ENCODE measurements around the gene ZNF101. TPM values are rescaled to one million over a fixed set of nuclear protein-coding genes. Genes with fewer than 3 reads are reported as not detected.

ZNF101 gene
- total and polyA plus RNA-seq, 2 donors (not counting 1 experiment from before 2014, with no cell fraction given): 15.2 to 74.3 TPM

DNA sequence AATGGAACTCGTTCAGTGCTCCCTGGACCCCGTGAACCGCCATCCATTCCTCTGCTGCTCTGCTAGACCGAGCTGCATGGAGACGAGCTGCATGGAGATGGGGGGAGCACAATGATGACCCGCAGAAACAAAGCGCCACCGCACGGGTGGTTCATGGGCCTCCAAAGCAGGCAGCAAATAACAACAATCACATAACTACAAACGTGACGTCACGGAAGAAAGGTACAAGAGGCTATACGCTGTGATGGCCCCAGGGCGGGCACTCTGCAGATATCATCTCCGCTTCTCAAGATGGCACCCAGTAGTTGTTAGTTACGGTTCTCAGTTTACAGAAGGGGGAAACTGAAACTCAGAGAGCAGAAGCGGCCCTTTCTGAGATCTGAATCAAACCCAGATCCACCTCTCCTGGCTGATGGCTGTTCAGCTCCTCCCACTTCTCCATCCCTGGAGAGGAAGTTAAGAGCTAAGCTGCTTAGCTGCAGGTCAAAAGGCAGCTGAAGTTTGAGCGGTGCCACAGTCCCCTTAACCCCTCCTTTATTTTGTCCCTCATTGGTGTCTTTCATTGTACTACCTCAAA, 6.9 kb upstream of the ZNF101 start:
- H3K4me1 Mint-ChIP-seq: peaks cover 28% of the 10 kb centered on the region
- Histone ChIP-seq H3K9me3 (ENCODE audit: control extremely low read depth in 1 of 3, control insufficient read depth in 2 of 3, insufficient read depth in 1 of 3, low read length in 2 of 3) (peaks cover 0 to 10% (median 0%) of the 10 kb centered on the region in 3 donors), H3K4me1 (ENCODE audit: control insufficient read depth in 2 of 2, insufficient read depth in 2 of 2, low read length in 2 of 2) (peaks cover 29 to 44% of the 10 kb centered on the region in 2 donors), H3K9ac (ENCODE audit: low read length) (peak overlapping the region; percentile 74), H3K27me3 (replicated peaks in 1 of 4; ENCODE audit: control extremely low read depth in 1 of 4, control insufficient read depth in 3 of 4, insufficient read depth in 4 of 4, low read length in 3 of 4) (no peaks in the 10 kb centered on the region), H2AFZ (ENCODE audit: insufficient read depth, low read depth, low read length, poor library complexity, severe bottlenecking) (peak overlapping the region; percentile 63), H4K20me1 (ENCODE audit: control insufficient read depth, insufficient read depth, low read length, poor library complexity, severe bottlenecking) (peaks cover 5% of the 10 kb centered on the region), H3K4me3 (ENCODE audit: control extremely low read depth in 1 of 5, extremely low read depth in 1 of 5, insufficient read depth in 1 of 5, low read depth in 2 of 5, low read length in 4 of 5) (peak overlapping the region; percentile 75 to 88 (median 77)), H3K27ac (ENCODE audit: low read length in 2 of 2) (peak overlapping the region; percentile 77), H3K36me3 (replicated peaks in 1 of 2; ENCODE audit: control extremely low read depth in 1 of 2, control insufficient read depth in 1 of 2, extremely low read depth in 1 of 2, insufficient read depth in 2 of 2, low read length in 1 of 2) (peaks cover 0 to 35% of the 10 kb centered on the region in 2 experiments), H3K4me2 (replicated peaks; ENCODE audit: low read depth, low read length, poor library complexity, severe bottlenecking) (peak overlapping the region; percentile 86), H3K79me2 (ENCODE audit: control insufficient read depth, insufficient read depth, low read length) (peaks cover 58% of the 10 kb centered on the region)
- ChIA-PET POLR2A (interaction anchor here (0.6 to 2.9 kb wide), 6 partner anchors 9 to 204 kb away, joined by 3 to 22 read pairs (median 4); partner anchors contain the start of genes GMIP, NDUFA13, ZNF253 and ZNF506), CTCF (interaction anchor here (0.6 to 3.2 kb wide), 6 partner anchors 10 to 130 kb away, joined by 3 to 12 read pairs (median 4); partner anchors contain the start of gene GMIP)
- no peaks in the 10 kb centered on the region for H3K27me3 Mint-ChIP-seq
- H3K4me3 Mint-ChIP-seq: peak overlapping the region; percentile 93
- peak overlapping the region; percentile 97 for H3K27ac Mint-ChIP-seq
- DNase-seq (peak; percentile 84), ATAC-seq (ENCODE audit: low read depth) (peak; percentile 8)
- intact Hi-C loops (cut with micrococcal nuclease): loop anchor here (2.0 kb wide), 1 partner anchor 205 kb away; no protein-coding TSS in a partner anchor
- no peak for TF ChIP-seq EZH2 (IDR thresholded peaks at IDR 0.05; ENCODE audit: borderline replicate concordance, insufficient read depth, low read depth, low read length, poor library complexity, severe bottlenecking)
- TF ChIP-seq, protein P1, sequence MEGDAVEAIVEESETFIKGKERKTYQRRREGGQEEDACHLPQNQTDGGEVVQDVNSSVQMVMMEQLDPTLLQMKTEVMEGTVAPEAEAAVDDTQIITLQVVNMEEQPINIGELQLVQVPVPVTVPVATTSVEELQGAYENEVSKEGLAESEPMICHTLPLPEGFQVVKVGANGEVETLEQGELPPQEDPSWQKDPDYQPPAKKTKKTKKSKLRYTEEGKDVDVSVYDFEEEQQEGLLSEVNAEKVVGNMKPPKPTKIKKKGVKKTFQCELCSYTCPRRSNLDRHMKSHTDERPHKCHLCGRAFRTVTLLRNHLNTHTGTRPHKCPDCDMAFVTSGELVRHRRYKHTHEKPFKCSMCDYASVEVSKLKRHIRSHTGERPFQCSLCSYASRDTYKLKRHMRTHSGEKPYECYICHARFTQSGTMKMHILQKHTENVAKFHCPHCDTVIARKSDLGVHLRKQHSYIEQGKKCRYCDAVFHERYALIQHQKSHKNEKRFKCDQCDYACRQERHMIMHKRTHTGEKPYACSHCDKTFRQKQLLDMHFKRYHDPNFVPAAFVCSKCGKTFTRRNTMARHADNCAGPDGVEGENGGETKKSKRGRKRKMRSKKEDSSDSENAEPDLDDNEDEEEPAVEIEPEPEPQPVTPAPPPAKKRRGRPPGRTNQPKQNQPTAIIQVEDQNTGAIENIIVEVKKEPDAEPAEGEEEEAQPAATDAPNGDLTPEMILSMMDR (IDR thresholded peaks at IDR 0.05): no peak
- no peaks in the 10 kb centered on the region for H3K9me3 Mint-ChIP-seq (ENCODE audit: insufficient read depth)
- WGBS (ENCODE audit: insufficient coverage): 67% methylated on average over 6 of the region's 18 CpGs

DNA sequence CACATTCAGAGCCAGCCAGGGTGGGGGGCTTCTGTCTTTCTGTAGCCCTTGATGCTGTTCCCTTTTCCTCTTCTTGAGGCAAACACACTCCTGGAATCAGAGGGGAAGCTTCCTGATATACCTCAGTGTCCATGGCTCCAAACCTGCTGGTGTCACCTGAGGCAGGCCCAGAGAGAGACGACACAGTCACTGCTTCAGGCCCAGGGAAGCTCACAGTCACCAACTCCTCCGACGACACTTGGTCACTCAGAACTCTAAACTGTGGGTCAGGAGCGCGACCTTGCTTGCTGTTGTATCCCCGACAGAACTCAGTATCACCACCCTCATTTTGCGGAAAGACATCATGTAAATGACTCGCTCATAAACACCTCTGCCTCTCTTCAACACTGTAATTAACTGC, 6.3 kb upstream of the ZNF101 start:
- Mint-ChIP-seq H3K27ac (peak overlapping the region; percentile 97), H3K4me1 (peaks cover 31% of the 10 kb centered on the region), H3K9me3 (ENCODE audit: insufficient read depth) (no peaks in the 10 kb centered on the region), H3K27me3 (no peaks in the 10 kb centered on the region), H3K4me3 (peak overlapping the region; percentile 93)
- Histone ChIP-seq H3K9ac (ENCODE audit: low read length) (peak overlapping the region; percentile 74), H3K27ac (ENCODE audit: low read length in 2 of 2) (peak overlapping the region; percentile 77), H3K9me3 (ENCODE audit: control extremely low read depth in 1 of 3, control insufficient read depth in 2 of 3, insufficient read depth in 1 of 3, low read length in 2 of 3) (peaks cover 0 to 10% (median 0%) of the 10 kb centered on the region in 3 donors), H3K4me3 (ENCODE audit: control extremely low read depth in 1 of 5, extremely low read depth in 1 of 5, insufficient read depth in 1 of 5, low read depth in 2 of 5, low read length in 4 of 5) (peak overlapping the region; percentile 75 to 88 (median 77)), H3K79me2 (ENCODE audit: control insufficient read depth, insufficient read depth, low read length) (peaks cover 56% of the 10 kb centered on the region), H3K36me3 (replicated peaks in 1 of 2; ENCODE audit: control extremely low read depth in 1 of 2, control insufficient read depth in 1 of 2, extremely low read depth in 1 of 2, insufficient read depth in 2 of 2, low read length in 1 of 2) (peaks cover 0 to 29% of the 10 kb centered on the region in 2 experiments), H3K4me1 (ENCODE audit: control insufficient read depth in 2 of 2, insufficient read depth in 2 of 2, low read length in 2 of 2) (peaks cover 32 to 50% of the 10 kb centered on the region in 2 donors), H4K20me1 (ENCODE audit: control insufficient read depth, insufficient read depth, low read length, poor library complexity, severe bottlenecking) (no peaks in the 10 kb centered on the region), H3K27me3 (replicated peaks in 1 of 4; ENCODE audit: control extremely low read depth in 1 of 4, control insufficient read depth in 3 of 4, insufficient read depth in 4 of 4, low read length in 3 of 4) (no peaks in the 10 kb centered on the region), H2AFZ (ENCODE audit: insufficient read depth, low read depth, low read length, poor library complexity, severe bottlenecking) (no peak overlapping the region), H3K4me2 (replicated peaks; ENCODE audit: low read depth, low read length, poor library complexity, severe bottlenecking) (peak overlapping the region; percentile 86)
- WGBS (ENCODE audit: insufficient coverage): 83% methylated on average over 8 of the region's 8 CpGs
- TF ChIP-seq EZH2 (IDR thresholded peaks at IDR 0.05; ENCODE audit: borderline replicate concordance, insufficient read depth, low read depth, low read length, poor library complexity, severe bottlenecking): no peak
- intact Hi-C loops (cut with micrococcal nuclease): loop anchor here (2.0 kb wide), 1 partner anchor 204 kb away; no protein-coding TSS in a partner anchor
- ChIA-PET CTCF (interaction anchor here (0.9 to 3.2 kb wide), 5 partner anchors 11 to 130 kb away, joined by 3 to 12 read pairs (median 5); partner anchors contain the start of gene GMIP), POLR2A (interaction anchor here (0.5 to 2.9 kb wide), 5 partner anchors 8 to 204 kb away, joined by 3 to 22 read pairs (median 4); partner anchors contain the start of genes GMIP, ZNF253 and ZNF506)
- no peak for DNase-seq
- no peak for ATAC-seq (ENCODE audit: low read depth)

Measured in B cell (primary cell).